Pons (tissue), 1 donor: ENCODE data around the gene GDF11.
"Not testable (repeated sequence)": the region's sequence is repeated elsewhere in the genome, so short reads cannot be mapped to it uniquely, and the experiment has no call there.

Source experiments
- DNase-seq: peaks from one replicate; pipeline ENCODE4 v3.0.0-alpha.2; 2016; ENCODE audit warnings: low spot score

The GDF11 gene

GRCh38 chr12:55741931-55742680, 816 bp upstream of the GDF11 start:
- no peak for DNase-seq

GRCh38 chr12:55743406-55744339, 751 bp downstream of the GDF11 start:
- DNase-seq = no peak

GRCh38 chr12:55744340-55745030, 1.6 kb downstream of the GDF11 start:
- DNase-seq = no peak

GRCh38 chr12:55745361-55746173, 2.6 kb downstream of the GDF11 start:
- no peak for DNase-seq

GRCh38 chr12:55746174-55746912, 3.4 kb downstream of the GDF11 start:
- no peak for DNase-seq

GRCh38 chr12:55746913-55747231, 4.0 kb downstream of the GDF11 start:
- no peak for DNase-seq

- DNase-seq = no peak
Measured at GRCh38 chr12:55748230-55748993, 5.5 kb downstream of the GDF11 start.

GRCh38 chr12:55755246-55755645, 12.3 kb downstream of the GDF11 start:
- DNase-seq = no peak

GRCh38 chr12:55757701-55758100, 14.8 kb downstream of the GDF11 start:
- no peak for DNase-seq

- not testable (repeated sequence) for DNase-seq
Measured at GRCh38 chr12:55758575-55758974, 15.7 kb downstream of the GDF11 start.

GRCh38 chr12:55760663-55761062, 17.7 kb downstream of the GDF11 start:
- DNase-seq = no peak

- DNase-seq = no peak
Measured at GRCh38 chr12:55762646-55763045, 19.7 kb downstream of the GDF11 start.

GRCh38 chr12:55765736-55766290, 22.9 kb downstream of the GDF11 start:
- DNase-seq = no peak

GRCh38 chr12:55767156-55767555, 24.2 kb downstream of the GDF11 start:
- no peak for DNase-seq

GRCh38 chr12:55771736-55772135, 28.8 kb downstream of the GDF11 start:
- no peak for DNase-seq

GRCh38 chr12:55777856-55778255, 34.9 kb downstream of the GDF11 start:
- DNase-seq = no peak

GRCh38 chr12:55780685-55781084, 37.8 kb downstream of the GDF11 start:
- no peak for DNase-seq

GRCh38 chr12:55788546-55788945, 45.6 kb downstream of the GDF11 start:
- DNase-seq = no peak

GRCh38 chr12:55789171-55789570, 46.2 kb downstream of the GDF11 start:
- DNase-seq = no peak

GRCh38 chr12:55789893-55790292, 47.0 kb downstream of the GDF11 start:
- no peak for DNase-seq
